ENCODE measurements around the gene ARL6IP5.

DNA sequence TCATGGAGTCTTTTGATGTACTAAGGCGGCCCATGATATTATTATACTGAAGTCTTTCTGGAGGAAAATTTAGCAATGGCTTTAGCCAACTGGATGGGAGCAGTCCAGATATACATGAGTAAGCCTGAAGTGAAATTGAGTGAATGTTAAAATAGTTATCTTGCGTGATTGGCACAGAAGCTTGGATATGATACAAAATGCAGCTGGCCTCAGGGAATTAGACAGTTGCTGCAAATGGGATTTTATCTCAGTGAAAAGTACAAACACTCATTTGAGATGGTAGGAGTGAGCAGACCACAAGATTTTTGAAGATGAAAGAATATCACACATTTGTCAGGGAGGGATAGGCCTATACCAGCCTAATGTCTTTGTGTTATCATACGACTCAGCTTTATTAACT is 28.8 kb downstream of the ARL6IP5 start:
- TF ChIP-seq, protein P1, sequence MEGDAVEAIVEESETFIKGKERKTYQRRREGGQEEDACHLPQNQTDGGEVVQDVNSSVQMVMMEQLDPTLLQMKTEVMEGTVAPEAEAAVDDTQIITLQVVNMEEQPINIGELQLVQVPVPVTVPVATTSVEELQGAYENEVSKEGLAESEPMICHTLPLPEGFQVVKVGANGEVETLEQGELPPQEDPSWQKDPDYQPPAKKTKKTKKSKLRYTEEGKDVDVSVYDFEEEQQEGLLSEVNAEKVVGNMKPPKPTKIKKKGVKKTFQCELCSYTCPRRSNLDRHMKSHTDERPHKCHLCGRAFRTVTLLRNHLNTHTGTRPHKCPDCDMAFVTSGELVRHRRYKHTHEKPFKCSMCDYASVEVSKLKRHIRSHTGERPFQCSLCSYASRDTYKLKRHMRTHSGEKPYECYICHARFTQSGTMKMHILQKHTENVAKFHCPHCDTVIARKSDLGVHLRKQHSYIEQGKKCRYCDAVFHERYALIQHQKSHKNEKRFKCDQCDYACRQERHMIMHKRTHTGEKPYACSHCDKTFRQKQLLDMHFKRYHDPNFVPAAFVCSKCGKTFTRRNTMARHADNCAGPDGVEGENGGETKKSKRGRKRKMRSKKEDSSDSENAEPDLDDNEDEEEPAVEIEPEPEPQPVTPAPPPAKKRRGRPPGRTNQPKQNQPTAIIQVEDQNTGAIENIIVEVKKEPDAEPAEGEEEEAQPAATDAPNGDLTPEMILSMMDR (IDR thresholded peaks at IDR 0.05) = no peak
- no peak for TF ChIP-seq POLR2A (IDR thresholded peaks at IDR 0.05)
